GM19324 (cell line): ENCODE measurements around the gene FAM180A.
"Not testable (repeated sequence)": the region's sequence is repeated elsewhere in the genome, so short reads cannot be mapped to it uniquely, and the experiment has no call there.

Experiments
- ATAC-seq: cut with Tn5 transposase; IDR thresholded peaks from one replicate; pipeline ENCODE4 v1.9.1; 2021; ENCODE audit warnings: mild to moderate bottlenecking, moderate library complexity; ENCODE audit not compliant: unreplicated experiment, low FRiP score

Gene FAM180A

DNA sequence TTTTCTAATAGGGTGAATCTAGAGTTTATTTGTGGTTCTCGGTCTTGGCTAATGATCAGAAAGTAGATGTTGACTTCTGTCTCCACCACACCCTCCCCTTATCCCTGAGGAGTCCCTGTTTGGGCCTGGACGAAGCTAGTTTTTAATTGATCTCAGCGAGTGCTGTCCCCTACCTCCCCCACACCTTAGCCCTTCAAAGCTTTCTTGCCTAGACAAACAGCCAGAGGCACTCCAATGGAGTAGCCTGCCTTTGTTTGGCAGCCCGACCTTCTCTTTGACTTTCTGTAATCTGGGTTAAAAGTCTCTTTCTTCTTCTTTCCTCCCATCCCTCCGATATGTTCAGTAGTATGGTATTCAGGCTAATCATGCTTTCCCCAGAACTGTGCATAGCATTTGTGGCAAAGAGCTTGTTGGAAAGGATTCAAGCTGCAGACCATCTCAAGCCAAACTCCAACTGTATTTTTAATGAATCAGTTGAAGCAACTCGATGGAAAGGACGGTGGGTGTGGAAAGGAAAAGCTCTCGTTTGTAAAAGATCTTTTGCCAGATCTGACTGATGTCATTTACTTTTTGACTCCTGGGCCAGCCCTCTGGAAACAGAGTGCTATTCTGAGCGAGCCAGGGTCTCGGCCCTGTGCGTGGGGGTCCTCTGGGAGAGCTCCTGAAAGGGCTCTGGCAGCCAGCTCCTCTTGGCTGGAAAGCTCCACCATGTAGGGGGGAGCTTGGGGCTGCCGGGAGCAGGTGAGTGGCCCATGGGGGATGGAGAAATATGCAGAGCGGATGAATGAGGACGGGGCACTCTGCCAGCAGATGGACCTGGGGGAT lies 4.5 kb downstream of the FAM180A start:
- no peak for ATAC-seq

DNA sequence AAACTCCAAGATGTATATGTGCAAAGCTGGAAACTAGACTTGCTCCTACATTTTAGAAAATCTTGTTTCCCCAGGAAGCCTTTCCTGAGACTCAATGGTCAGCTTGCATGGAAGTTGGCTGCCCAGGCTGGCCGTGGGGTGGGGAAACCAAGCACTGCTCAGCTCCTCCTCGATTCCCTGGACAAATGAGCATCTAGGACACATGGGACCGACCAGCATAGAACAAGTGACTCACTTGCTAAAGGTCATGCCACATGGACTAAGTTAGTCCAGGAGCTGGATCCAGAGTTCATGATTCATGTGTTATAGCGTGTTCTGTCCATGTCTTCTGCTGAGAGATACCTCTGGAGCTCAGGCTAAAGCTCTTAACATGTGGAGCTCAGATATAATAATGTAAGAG lies 6.2 kb downstream of the FAM180A start:
- ATAC-seq, result no peak

DNA sequence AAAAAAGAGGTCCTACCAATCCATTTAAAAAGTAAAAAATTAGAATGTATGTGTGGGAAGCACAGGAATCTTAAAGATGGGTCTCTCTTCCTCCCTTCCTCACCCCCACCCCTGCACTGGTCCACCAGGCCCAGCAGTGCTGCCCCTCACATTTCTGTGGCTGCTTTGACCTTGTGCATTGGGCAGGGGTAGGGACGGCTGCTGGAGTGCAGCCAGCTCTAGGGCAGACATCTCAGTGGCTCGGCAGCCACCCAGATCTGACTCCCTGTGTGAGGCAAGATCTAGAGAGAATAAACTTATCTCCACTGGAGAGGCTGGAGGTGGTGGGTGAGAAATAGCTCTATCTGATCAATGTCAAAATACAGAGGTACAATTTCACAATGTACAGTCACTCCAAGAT lies 6.7 kb downstream of the FAM180A start:
- no peak for ATAC-seq

DNA sequence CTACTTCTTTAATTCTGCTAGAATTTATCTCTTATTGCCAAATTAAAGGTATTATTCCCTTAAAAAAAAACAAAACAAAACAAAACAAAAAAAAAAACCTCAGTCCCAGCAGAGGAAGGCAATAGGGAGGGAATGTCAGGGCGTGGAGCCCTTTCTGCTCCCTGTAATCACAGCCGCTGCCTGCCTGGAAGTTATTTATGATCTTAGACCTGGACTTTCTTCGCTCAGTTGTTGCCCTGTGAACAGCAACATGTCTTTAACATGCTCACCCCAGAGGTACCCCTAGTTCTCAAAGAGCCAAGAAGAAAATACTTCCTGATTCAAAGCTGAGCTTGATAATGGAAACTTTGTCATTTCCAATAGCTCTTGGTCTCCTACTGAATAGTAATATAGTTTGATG lies 7.7 kb downstream of the FAM180A start:
- ATAC-seq, result no peak

DNA sequence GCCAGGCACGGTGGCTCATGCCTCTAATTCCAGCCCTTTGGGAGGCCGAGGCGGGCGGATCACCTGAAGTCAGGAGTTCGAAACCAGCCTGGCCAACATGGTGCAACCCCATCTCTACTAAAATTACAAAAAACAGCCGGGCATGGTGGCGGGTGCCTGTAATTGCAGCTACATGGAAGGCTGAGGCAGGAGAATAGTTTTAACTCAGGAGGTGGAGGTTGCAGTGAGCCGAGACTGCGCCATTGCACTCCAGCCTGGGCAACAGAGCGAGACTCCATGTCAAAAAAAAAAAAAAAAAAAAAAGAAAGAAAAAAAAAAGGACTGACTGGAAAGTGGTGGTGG lies 11.3 kb downstream of the FAM180A start:
- not testable (repeated sequence) for ATAC-seq

DNA sequence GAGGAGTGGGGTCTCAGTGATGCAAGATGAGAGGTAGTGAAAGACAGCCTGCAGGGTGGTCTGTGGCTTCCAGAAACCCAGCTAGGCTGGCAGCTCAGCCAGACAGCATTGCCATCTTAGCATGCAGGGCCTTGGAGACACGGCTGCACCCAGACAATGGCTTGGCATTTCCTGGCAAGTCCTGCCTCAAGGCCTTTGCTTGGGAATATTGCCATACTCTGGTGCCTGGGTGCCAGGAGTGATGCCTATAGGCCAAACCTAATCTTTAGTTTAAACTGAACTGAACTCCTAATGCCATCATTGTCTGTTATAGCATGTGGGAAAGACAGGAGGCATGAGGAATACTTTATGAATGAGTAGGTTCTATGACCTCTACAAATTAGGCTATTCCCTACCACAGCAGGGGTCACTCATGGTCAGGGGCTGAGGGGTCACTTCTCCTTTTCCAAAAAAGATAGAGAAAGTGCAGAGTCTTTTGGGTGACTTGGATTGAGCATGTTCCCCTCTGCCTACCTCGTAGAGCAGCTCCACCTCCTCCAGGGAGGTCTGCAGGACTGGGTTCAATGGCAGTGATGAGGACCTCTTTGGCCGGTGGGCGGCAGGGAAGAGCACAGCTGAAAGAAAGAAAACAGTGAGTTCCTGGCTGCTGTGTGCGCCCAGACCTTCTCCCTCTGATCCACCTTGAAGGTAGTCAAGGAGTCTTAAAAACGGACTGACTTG lies 11.9 kb downstream of the FAM180A start:
- no peak for ATAC-seq

DNA sequence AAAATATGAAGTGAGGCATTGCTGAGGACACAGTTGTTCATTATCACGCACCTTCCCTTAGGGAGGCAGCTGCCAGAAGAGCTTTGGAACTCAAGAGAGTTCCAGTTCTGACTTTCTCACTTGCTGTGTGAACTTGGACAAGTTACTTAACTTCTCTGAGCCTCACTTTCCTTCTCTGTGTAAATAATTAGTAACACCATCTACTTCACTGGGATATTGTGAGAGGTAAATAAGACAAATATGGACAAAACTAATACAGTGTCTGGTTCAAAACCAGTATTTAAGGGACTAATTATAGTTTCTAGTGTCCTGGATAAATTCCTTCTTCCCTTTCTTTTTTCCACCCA lies 14.3 kb downstream of the FAM180A start:
- no peak for ATAC-seq

DNA sequence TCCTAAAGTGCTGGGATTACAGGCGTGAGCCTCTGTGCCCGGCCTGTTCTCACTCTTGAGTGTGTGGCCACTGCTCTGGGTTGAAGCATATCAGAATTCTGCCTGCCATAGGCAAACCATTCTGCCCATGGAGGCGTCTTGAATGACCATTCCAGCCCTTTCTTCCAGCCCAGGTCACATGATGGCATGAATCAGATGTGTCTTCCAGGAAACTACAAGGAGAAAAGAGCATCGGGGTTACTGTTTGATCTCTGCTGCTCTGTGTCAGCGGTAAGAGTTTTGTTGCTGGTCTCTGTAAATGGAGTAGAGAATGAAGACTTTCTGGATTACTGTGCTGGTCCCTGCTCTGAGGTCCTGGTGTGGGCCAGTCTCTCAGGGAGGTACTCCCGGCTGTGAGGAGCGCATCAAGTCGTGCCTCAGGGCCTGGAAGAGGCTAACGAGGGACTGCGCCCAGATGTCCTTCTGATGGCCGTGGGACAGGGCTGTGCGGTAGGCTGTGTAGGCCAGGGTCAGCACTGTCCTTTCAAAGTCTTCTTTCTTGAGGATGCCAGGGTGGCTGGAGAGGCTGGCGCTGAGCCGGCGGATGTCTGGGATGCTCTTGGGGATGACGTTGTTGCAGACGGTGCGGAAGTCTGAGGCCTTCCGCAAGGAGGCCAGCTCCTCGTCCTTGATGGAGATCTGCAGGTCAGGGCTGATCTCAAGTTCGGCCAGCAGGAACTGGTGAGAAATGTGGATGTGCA lies 14.8 kb downstream of the FAM180A start:
- ATAC-seq, result no peak

DNA sequence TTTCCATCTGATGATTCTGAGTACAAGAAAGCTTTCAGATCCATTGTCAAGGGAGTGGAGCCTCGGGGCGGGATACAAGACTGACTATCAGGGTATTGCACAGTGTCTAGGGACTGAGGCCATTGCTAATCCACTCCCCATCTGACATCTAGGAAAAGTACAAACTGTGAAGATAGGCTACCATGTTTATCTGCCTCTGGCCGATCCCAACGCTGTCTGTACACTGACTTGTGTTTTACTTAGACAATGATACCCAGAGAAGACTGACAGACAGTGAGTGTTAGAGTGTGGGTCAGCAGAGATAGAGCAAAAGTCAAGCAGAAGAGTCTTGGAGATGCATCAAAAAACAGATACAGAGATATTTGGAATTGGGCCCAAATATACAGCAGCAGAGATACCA lies 17.5 kb downstream of the FAM180A start:
- ATAC-seq, result no peak

DNA sequence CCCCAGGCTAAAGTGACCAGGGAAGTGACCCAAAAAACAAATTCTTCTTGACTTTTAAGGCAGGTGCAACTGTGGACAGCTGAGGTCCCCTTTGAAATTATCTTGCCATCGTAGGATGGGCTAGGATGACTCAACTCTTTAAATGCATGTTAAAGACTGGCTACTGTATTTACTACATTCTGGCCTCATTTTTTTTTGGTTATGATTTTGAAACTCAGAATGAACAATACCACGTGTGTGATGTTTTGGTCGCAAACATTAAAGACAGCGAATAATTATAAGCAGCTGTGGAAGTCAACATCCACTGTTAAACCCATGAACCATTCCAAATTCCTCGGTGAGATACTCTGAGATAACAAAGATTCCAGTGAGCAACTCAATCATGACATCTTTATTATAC lies 19.4 kb downstream of the FAM180A start:
- no peak for ATAC-seq

DNA sequence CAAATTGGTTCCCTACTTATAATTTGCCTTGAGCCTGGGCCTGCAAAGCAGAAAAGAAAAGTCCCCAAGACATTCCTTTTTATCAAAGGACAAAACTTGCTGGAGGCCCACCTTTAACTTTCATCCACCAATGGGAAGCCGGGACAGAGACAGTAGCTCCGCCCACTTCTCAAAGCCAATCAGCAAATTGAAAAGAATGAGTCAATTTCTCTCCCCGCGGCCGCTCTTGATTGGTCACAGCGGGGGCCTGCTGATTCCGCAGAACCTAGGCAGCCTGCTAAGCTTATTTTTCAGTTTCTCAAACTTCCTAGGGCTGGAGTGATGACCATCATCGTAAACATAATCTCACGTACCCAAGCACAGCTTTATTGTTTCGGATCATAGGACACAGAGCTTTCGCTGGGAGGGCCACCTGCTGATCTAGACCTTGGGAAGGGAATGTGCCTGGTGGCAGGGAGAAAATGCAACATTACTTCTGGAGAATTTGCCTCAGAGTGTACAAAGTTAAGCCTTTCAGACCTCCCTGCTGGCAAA lies 20.4 kb downstream of the FAM180A start, which contains the start of gene SLC13A4:
Gene SLC13A4 (minus strand): TSS at position 51 of the 534 bp plus-strand sequence. CDS start 690 bp downstream, outside the sequence.
- ATAC-seq, result no peak

DNA sequence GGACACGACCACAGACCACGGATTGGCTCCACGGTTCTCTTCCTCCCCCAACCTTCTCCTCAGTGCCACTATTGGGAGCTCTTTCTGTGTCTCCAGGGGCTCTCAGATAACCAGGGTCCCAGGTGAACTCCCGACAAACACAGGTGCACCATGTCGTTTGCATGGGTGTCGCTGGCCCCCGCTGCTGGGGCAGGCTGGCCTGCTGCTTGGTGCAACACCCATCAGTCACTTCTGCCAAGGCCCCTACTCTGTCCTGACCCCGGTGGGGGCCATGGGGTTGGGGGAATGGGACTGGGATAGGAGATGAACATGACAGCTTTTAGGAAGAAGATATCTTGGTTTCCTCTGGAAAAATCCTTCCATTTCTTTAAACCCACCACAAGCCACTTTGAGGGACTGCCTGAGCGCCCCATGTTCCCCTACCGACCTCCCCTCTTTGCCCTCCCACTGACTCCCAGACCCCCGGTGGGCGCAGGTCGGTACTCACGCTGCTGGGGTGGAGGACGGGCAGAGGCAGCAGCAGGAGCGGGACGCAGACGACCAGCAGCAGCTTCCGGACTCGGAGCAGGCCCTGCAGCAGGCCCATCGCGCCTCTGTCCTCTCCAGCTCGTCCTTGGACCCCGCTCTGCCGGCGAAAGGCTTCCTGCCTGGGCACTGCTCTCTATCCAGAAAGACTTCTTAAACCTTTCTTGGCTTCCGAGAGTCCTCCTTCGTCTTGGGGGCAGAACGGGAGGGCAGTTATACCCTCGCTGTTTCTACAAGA lies 21.5 kb downstream of the FAM180A start:
- no peak for ATAC-seq

DNA sequence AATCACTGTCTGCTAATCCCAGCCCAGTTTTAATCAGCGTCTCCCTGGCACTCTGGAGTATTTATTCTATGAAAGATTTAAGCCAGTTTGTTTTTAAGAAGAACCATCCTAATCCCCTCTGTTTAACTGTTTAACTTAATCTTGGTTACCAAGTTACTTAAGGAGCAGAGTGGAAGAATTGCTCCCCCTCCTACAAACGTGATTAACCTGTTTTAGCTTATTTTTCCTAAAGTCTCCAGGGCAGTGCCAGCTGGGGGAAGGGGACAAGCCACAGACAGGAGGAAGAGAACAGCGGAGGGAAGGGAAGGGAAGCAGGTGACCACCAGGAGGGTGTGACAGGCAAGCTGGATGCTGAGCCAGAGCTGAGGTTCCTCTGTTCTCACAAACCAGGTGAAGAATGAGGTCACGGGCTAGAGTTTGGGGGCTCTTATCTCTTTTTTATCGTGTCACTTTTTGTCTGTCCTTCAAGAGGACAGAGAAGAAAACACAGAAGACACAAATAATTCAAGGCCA lies 22.3 kb downstream of the FAM180A start:
- no peak for ATAC-seq

DNA sequence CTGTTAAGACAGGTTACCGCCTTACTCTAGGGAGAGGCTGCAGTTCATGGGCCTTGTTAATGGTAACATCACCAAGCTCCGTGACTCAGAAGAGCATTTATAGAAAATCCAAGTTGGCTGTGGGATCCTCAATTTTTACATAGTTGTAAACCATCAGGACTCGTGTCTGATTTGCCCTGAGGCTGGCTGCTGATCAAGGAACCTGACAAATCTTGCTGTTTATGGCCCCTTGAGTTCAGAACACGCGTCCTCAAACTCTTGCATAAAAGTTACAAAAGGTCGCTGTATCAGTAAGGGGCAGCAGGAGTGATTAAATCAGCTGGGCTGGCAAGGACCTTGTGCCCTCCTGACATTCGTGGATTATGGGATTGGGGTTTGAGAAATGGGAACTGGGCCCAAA lies 25.2 kb downstream of the FAM180A start:
- no peak for ATAC-seq

DNA sequence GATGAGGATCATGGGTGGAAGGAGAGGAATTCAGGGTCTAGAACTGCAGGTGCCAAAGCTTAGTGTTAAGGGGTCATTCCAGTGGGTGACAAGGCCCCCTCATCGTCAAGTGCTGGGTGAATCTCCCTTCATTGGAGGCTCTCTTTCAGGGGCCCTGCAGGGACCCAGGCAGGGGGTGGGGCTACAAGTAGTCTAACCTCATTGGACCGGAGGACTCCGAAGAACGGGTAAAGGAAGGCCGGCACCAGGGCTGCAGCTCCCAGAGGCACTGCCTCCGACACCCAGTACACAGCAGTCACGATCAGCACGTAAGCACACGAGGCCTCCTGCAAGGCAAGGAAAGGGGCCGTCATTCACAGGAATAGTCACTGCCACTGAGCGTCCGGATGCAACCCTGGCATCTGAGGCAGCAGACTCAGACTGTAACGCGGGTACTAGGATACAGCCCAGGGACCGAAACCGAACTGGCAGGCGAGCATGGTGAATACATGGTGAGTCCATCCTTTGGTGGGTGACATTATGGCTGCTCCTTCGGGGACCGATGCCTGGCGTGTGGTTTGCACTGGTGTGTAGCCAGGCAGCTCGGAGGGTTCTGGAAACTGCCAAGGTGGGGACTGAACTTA lies 27.3 kb downstream of the FAM180A start:
- ATAC-seq, result no peak

DNA sequence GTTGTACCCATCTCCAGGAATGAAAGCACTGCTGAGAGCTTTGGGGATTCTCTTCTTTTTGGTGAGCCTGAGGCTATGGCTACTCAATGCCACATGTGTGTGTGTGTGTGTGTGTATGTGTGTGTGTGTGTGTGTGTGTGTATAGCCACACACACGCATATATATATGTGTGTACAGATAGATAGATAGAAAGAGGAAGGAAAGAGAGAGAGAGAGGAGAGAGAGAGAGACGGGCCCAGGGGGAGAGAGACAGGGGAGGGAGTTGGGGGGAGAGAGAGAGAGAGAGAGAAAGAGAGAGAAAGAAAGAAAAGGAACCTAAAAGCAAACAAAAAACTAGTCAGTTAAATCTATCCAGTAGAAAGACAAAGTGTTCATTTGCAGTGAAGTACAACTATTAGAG lies 28.9 kb downstream of the FAM180A start:
- ATAC-seq, result no peak

DNA sequence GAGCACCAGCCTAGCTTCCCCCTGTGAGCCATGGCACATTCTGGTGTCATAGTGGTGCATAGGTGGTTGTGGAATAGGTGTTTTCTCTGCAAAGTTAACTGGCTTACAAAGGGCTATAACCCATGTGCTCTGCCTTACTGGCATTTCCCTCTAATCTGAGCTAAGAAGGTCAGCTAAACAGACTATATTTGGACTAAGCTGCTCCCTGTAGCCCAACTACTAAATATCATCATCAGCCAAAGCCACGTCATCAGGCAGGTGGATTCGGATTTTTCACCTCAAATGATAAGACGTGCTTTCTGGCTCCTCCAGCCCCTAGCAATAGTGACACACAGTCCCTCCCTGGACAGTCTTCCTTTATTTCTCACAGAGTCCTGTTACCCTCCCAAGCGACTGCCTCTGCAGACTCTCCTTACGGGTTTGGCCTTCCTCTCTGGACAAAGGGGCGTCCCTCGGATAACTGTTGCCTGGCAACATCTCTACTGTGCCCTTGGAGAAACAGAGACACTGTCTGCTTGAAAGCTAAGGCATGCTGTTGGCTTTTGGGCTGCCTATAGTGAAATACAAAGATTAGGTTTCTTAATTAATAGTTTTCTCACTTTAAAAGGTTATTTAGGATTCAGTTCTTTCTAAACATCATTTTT lies 29.7 kb downstream of the FAM180A start:
- ATAC-seq, result no peak

DNA sequence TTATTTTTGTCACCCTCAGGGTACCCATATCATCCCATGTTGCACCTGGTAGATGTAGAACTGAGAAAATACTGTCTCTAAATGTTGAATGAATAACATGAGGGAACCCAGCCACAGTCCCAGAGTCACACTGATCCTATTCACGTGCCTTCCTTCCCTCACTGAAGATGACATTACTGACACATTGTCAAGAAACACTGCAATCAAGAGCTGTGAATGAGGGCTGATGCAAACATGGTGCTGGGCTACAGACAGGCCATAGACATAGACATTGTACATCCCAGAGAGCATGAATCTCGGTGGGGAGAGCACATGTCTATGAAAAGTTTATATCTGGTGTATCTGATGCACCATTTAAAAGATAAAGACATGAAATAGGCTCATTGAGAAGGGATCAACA lies 30.4 kb downstream of the FAM180A start:
- no peak for ATAC-seq

DNA sequence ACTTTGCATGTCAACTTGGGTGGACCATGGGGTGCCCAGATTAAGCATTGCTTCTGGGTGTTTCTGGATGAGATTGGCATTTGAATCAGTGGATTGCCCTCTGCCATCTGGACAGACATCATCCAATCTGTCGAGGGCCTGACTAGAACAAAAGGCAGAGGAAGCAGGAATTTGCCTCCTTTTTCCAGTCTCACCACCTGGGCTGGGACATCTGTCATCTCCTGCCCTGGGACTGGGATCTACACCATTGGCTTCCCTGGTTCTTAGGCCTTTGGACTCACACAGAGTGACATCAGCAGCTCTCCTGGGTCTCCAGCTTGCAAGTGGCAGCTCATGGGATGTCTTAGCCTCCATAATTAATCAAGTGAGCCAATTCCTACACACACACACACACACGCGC lies 30.9 kb downstream of the FAM180A start:
- ATAC-seq, result no peak
